Medulla oblongata (tissue), 1 donor: Measurements from ENCODE around the gene KCNH4.

ENCODE experiments used
- DNase-seq: peaks from one replicate; pipeline ENCODE4 v3.0.0-alpha.2; 2015; ENCODE audit errors: extremely low spot score

The KCNH4 gene

GRCh38 chr17:42117397-42118125 is 63.4 kb downstream of the KCNH4 start:
- no peak for DNase-seq

- peak; percentile 86 for DNase-seq
Observed at GRCh38 chr17:42116705-42117396, 64.1 kb downstream of the KCNH4 start.

GRCh38 chr17:42114118-42114517 is 66.8 kb downstream of the KCNH4 start:
- DNase-seq = no peak

- no peak for DNase-seq
Observed at GRCh38 chr17:42113293-42114069, 67.5 kb downstream of the KCNH4 start.

GRCh38 chr17:42112552-42113176 is 68.3 kb downstream of the KCNH4 start, which contains the start of gene DHX58:
Gene DHX58, minus strand, starts transcription at chr17:42112714. Its CDS starts 822 bp downstream, at chr17:42111892.
- peak; percentile 88 for DNase-seq

GRCh38 chr17:42111871-42112551 is 68.9 kb downstream of the KCNH4 start:
- DNase-seq = peak; percentile 28

- no peak for DNase-seq
Observed at GRCh38 chr17:42111265-42111636, 69.7 kb downstream of the KCNH4 start.

- no peak for DNase-seq
Observed at GRCh38 chr17:42110301-42111264, 70.4 kb downstream of the KCNH4 start.

GRCh38 chr17:42109086-42109485 is 71.9 kb downstream of the KCNH4 start:
- DNase-seq = no peak

GRCh38 chr17:42107597-42108576 is 73.1 kb downstream of the KCNH4 start:
- DNase-seq = peak; percentile 22

- DNase-seq = no peak
Observed at GRCh38 chr17:42107124-42107523, 73.8 kb downstream of the KCNH4 start.
